SKM-1 (cell line): ENCODE data around the gene ZBTB26.
"Not testable (repeated sequence)": the region's sequence is repeated elsewhere in the genome, so short reads cannot be mapped to it uniquely, and the experiment has no call there.

Experiments used
- DNase-seq: peaks from one replicate; lab custom pipeline; 2025; ENCODE audit not compliant: unreplicated experiment; lab: John Stamatoyannopoulos, UW

ZBTB26 gene

GRCh38 chr9:122929796-122930354, 1.4 kb downstream of the ZBTB26 start:
- DNase-seq = no peak

- no peak for DNase-seq
Measured at GRCh38 chr9:122923947-122924346, 7.4 kb downstream of the ZBTB26 start.

GRCh38 chr9:122922713-122923112, 8.6 kb downstream of the ZBTB26 start:
- no peak for DNase-seq

GRCh38 chr9:122918310-122918709, 13.0 kb downstream of the ZBTB26 start:
- no peak for DNase-seq

GRCh38 chr9:122912964-122913673, 18.2 kb downstream of the ZBTB26 start, which contains the start of gene ZBTB6:
Gene ZBTB6 (minus strand): TSS chr9:122913323. CDS start chr9:122912072, 1,251 bp downstream.
- DNase-seq = peak; percentile 73

GRCh38 chr9:122912671-122912963, 18.7 kb downstream of the ZBTB26 start:
- DNase-seq = no peak

GRCh38 chr9:122906122-122906521, 25.2 kb downstream of the ZBTB26 start:
- DNase-seq = not testable (repeated sequence)

- peak; percentile 99 for DNase-seq
Measured at GRCh38 chr9:122904823-122905710, 26.2 kb downstream of the ZBTB26 start, which contains the start of gene RC3H2. Gene RC3H2 (minus strand): TSS chr9:122905359. CDS start chr9:122897509, 7,850 bp downstream.

- no peak for DNase-seq
Measured at GRCh38 chr9:122904466-122904822, 26.9 kb downstream of the ZBTB26 start.

- DNase-seq = no peak
Measured at GRCh38 chr9:122900791-122901190, 30.5 kb downstream of the ZBTB26 start.

GRCh38 chr9:122897969-122898368, 33.3 kb downstream of the ZBTB26 start:
- DNase-seq = no peak

- no peak for DNase-seq
Measured at GRCh38 chr9:122888480-122888879, 42.8 kb downstream of the ZBTB26 start.

- no peak for DNase-seq
Measured at GRCh38 chr9:122883125-122883524, 48.2 kb downstream of the ZBTB26 start.

- DNase-seq = no peak
Measured at GRCh38 chr9:122879443-122879842, 51.9 kb downstream of the ZBTB26 start.

GRCh38 chr9:122875523-122875922, 55.8 kb downstream of the ZBTB26 start:
- no peak for DNase-seq

- not testable (repeated sequence) for DNase-seq
Measured at GRCh38 chr9:122867276-122867675, 64.0 kb downstream of the ZBTB26 start.

- no peak for DNase-seq
Measured at GRCh38 chr9:122866079-122866478, 65.2 kb downstream of the ZBTB26 start.
